NCI-H2081 treated with DMSO at 0.1 percent for 48 hours (cell line): ENCODE data around the gene PACRGL.

Experiments used
- DNase-seq: peaks from one replicate; lab custom pipeline; 2025; lab: John Stamatoyannopoulos, UW

The PACRGL gene

DNA sequence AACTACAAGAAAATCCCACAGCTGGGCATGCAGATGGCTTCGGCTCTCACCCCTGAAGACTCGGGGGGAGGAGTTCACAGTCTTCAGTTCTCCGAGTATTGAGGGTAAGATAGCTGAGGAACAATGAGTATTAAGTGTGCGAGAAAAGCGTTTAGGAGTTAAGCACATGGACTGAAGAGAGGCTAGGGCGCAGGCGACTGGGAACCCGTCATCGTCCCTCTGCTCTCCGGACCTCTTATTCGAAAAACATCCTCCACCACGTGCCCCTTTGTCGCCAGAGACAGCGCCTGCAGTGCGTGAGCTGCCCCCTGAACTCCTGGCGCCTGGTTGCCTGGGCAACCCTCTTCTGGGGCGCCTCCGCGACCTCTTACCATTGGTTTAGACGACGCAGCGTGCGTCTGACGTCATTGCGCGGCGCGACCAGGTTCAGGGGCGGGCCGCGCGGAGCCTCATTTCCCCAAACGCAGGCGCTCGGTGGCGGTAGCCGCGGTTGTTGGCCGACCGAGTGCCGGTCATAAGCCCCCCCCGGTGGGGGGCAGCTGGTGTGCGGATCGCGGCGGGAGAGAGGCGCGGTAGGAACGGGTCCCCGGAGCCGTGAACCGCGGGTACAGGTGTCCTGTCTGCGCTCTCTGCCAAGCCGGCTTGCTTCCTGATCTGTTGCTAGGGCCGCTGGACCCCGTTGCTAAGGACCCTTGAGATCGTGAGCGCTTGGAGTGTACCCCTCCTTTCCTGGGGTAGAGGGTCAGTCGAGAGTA is at the start of gene PACRGL:
Gene PACRGL (plus strand): TSS at position 452 of the 755 bp plus-strand sequence. CDS start 4,024 bp downstream, outside the sequence.
- DNase-seq: peak; percentile 88

- DNase-seq: no peak
These were observed 47.9 kb upstream of the PACRGL start for GRCh38 chr4:20652226-20652885.

DNA sequence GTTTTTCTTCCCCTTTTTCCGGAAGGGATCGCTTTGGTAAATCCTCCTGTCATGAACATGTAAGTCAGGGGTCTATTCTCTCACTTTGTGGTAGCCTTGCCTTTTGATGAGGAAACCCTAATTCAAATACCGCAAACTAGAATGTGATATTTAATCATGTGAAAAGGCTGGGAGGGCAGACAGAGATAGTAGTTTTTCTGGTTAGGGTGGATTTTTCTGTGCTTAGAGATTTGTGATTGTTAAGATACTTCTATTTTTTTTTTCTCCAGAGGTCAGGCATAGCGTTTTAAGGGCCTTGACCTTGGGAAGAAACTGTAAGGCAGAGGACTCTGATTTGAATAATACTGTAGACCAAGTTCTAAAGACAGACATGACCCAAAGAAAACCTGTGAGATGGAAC is 41.8 kb upstream of the PACRGL start:
- no peak for DNase-seq

DNA sequence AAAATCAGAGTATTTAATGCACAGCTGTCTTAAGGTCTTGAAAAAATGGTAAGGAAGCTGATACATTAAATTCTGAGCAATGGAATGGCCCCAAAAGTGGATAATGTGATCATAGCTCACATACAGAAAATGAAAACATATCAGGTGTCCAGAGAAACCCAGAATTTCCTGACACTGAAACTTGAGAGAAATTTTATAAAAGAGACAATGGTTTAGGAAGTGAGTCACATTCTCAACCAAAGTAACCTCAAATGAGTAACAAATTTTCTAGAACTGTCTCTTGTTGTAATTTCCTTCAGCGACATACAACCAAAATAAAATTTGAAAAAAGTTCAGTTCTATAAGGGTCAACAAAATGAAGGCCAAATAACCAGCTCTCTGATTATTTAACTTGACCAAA is 37.4 kb upstream of the PACRGL start:
- no peak for DNase-seq

GRCh38 chr4:20666012-20666860 is 34.0 kb upstream of the PACRGL start:
- no peak for DNase-seq

GRCh38 chr4:20672262-20672661 is 28.0 kb upstream of the PACRGL start:
- no peak for DNase-seq

- DNase-seq: no peak
These were observed 24.5 kb upstream of the PACRGL start for GRCh38 chr4:20675786-20676185.

DNA sequence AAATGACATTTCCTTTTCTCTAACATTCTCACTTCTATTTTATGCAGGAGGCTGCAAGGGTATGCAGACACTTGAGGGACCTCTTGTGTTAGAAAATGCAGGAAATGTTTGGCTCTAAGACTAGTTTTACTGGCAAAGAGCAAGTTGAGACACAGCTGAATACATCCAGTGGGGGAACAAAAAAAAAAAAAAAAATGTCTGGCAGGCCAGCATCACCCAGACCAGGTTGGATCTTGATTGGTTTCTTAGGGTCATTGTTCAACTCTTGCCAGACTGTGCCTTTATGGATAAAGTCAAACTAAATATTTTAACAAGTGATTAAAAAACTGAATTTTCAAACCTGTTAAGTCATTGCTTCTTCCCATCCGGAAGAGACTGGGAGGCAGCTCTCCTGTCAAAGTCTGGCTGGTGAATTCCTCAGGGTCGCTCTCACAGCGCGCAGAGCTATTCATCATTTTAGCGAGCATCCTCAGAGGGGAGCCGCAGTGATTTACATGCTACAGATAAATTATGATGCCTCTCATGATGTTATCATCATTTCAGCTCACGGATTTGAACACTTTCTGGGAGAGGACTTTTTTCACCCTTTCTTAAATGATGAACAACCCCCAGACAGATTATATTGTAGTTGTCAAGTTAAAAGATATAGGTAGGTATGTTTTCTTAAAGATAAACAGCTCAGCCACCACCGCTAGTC is 23.6 kb upstream of the PACRGL start:
- DNase-seq: no peak

DNA sequence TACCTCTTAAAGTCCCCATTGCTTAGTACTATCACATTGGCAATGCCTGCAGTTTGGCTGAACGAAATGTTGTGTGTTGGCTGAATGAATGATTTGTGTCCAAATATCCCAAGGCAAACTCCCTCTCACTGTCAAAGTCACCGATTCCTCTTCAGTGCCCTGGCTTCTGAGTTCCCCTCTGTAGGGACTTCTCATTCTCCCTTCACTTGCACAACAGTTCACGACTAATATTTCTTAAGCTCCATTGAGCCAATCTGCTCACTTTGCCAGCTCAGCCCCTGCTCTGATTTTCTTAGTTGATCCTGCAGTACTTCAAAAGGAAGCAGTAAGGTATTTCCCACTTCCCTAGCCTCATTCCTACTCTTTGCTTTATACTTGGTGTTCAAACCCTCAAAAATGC is 21.9 kb upstream of the PACRGL start:
- no peak for DNase-seq

DNA sequence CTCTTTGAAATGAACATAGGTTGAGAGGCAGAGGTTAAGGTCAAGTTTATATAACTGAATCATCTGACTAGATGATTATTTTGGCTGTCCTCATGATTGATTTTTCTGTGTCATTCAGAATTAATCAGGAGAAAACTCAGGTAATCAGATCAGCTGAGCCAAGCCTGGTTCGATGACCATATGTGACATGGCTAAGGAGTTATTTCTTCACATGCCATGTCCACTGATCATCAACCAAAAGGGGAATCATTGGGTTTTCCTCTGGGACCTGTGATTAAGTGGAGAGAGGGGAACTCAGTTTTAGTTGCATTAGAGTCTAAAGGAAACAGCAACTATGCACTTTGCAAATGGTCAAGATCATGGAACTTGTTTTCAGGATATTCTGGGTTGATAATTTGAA is 20.3 kb upstream of the PACRGL start:
- DNase-seq: no peak

- no peak for DNase-seq
These were observed 19.5 kb upstream of the PACRGL start for GRCh38 chr4:20680736-20681135.

DNA sequence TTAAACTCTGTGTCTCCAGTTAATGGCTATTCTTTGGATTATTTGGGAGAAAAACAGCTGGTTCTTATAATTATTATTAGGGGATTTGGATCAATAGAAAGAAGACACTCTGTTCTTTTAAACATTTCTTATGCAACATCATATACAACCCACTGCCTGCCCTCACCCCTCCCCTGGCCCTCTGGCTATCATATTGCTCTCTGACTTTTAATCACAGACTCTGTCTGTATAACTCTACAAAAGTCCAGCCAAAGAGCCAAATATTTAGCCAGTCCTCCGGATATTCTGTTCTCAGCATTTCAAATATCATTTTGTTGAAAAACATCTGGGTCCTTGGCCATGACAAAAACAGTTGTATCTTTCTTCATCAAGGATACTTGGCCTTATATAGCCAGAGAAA is 19.0 kb upstream of the PACRGL start:
- DNase-seq: no peak

DNA sequence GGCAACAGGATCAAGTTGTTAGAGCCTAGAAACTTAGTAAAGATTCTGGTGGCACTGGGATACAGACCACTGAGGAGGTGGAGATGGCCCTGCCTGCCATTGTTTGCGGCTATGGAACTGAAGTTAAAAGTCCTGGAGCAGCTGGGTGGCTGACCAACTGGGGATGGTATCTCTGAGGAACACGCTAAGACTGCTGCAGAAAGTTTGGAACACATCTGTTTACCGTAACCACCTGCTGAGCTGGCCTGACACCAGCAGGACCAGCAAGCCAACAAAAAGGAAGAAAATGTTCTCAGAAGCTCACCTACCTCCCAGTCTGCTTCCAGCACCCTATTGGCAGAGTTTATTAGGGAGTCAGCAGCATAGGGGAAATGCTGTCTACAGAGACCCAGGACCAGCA is 17.4 kb upstream of the PACRGL start:
- no peak for DNase-seq

- DNase-seq: no peak
These were observed 16.5 kb upstream of the PACRGL start for GRCh38 chr4:20683766-20684165.

GRCh38 chr4:20684852-20685763 is 15.2 kb upstream of the PACRGL start:
- peak; percentile 66 for DNase-seq

GRCh38 chr4:20687864-20688263 is 12.4 kb upstream of the PACRGL start:
- no peak for DNase-seq

DNA sequence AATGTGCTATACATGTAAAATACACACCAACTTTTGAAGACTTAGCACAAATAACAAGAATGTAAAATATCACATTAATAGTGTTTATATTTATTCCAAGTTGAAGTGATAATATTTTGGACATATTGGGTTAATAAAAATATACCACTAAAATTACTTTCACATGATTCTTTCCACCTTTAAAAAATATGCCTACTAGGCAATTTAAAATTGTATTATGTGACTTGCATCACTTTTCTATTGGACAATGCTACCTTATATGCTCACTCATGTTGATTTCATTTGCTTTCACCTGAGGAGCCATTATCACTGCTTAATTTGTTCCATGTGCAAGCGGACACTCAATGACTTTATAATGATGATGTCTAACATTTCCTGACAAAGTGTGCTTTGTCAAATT is 3.4 kb upstream of the PACRGL start:
- DNase-seq: no peak

- no peak for DNase-seq
These were observed 1.9 kb upstream of the PACRGL start for GRCh38 chr4:20698382-20698781.

DNA sequence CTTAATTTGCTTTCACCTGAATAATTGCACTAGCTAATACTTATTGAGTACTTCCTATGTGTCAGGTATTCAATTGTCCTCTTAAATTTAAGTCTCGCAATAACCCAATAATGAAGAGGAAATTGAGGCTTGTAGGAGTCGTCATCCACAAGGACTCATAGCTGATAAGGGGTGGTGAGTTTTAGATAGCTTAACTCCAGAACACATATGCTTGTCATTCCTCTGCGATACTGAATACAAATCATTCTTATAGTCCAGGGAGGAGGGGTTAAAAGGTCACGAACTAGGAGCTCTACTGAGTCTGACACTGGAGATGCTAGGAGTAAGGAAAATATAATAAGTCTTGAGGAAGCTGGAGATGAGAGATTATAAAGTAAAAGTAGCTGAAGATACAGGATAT is 1.4 kb upstream of the PACRGL start:
- DNase-seq: no peak

DNA sequence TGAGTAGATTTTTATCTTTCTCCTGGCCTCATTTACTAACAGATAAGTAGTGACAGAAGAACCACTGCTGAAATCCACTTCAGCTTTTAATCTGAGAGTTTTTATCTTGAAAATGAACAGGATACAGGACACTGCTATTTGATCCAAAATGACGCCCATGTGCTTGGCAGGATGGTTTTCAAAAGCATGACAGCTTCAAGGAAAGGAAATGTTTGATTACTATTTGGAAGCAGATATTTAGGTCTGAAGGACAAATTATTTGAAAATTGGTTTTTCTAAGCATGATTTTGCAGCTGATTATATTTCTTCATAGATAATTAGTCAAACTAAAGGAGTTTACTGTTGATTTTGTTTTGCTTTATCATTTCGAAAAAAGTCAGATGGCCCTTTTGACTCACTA is 11.1 kb downstream of the PACRGL start:
- no peak for DNase-seq

GRCh38 chr4:20723019-20723418 is 22.8 kb downstream of the PACRGL start:
- DNase-seq: no peak
